Measurements from ENCODE around the gene CCDC85B.

- TF ChIP-seq YY1 (IDR thresholded peaks at IDR 0.05; ENCODE audit: low read depth), result no peak
- TF ChIP-seq GABPA (IDR thresholded peaks at IDR 0.05; ENCODE audit: low read depth), result no peak
- no peak for TF ChIP-seq CTCF (IDR thresholded peaks at IDR 0.05)
- TF ChIP-seq MAX (IDR thresholded peaks at IDR 0.05; ENCODE audit: low read depth), result no peak
- TF ChIP-seq CHD2 (IDR thresholded peaks at IDR 0.05; ENCODE audit: low read length, partially characterized antibody), result no peak
- no peak for TF ChIP-seq RFX5 (IDR thresholded peaks at IDR 0.05; ENCODE audit: low read length)
- no peak for TF ChIP-seq PBX3 (IDR thresholded peaks at IDR 0.05)
- no peak for TF ChIP-seq REST (IDR thresholded peaks at IDR 0.05; ENCODE audit: low read depth, low read length)
These were observed 22.4 kb downstream of the CCDC85B start for GRCh38 chr11:65912845-65913244.

Measured in SK-N-SH (cell line).